Activated effector memory CD4-positive, alpha-beta T cell treated with Interleukin-2 at 50 U/mL for 16 hours (primary cell): ENCODE results near the gene BAIAP2L1.
"Not testable (repeated sequence)": the region's sequence is repeated elsewhere in the genome, so short reads cannot be mapped to it uniquely, and the experiment has no call there.

Source experiments
- DNase-seq: peaks from one replicate; pipeline ENCODE4 v3.0.0-alpha.2; 2020

The BAIAP2L1 gene

DNA sequence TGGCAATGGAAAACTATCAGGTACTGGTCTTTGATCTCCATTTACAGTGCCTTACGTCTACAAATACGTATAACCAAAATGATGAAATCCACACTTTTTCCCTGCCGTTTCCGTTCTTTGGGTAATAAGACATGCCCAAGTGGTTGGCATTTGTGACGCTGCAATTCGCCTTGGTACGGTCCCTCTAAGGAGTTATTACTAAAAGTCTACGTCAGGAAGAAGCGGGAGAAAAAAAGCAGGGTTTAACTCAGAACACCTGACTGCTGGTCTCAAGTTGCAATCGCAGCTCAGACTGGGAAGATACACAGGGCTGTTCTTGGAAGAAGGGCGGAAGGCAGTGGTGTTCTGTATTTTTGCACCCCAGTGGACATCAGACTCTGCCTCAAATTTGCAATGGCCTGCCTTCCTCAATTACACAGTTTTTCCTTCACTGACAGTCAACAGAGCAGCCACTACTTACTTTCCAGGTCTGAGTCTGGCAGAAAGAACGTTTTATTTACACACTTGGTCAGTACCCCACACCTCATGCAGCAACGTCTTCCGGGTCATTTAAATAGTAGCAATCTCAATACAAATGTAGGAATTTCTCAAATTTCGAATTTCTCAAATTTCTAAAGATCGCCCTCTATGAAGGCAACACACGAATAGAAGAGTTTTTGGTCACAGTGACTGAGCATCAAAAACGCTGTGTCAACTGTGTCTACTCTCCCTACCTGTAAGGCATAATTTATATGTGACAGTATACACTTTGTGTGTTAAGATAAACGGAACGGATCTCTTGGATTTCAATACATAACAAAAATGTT is 2.1 kb downstream of the BAIAP2L1 start:
- no peak for DNase-seq

DNA sequence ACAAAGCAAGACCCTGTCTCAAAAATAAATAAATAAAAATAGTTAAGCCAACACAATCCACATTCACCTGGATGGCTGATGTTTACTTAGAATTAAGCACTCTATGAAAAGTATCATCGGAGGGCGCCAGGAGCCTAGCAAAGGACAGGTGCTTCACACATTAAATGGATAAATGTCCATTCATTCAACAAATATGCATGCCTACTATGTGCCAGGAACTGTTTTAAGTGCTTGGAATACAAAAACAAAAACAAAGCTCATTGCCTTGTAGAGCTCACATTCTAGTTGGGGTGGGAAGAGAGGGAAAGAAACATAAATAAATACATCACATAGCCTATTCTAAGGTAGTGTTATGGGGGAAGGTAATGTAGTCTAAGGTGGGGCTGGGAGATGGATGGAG is 4.1 kb downstream of the BAIAP2L1 start:
- no peak for DNase-seq

DNA sequence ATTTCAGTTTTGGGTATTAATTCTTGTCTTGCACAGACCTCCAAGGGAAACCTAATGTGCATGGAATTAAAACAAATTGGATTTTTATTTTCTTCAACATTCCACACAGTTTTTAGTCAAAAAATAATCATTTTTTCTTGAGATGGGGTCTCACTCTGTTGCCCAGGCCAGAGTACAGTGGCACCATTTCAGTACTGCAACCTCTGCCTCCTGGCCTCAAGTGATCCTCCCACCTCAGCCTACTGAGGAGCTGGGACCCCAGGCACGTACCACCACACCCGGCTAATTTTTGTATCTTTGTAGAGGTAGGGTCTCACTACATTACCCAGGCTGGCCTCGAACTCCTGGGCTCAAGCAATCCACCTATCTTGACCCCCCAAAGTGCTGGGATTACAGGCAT is 4.9 kb downstream of the BAIAP2L1 start:
- no peak for DNase-seq

GRCh38 chr7:98395481-98395880 is 5.4 kb downstream of the BAIAP2L1 start:
- no peak for DNase-seq

GRCh38 chr7:98394377-98394836 is 6.5 kb downstream of the BAIAP2L1 start:
- no peak for DNase-seq

DNA sequence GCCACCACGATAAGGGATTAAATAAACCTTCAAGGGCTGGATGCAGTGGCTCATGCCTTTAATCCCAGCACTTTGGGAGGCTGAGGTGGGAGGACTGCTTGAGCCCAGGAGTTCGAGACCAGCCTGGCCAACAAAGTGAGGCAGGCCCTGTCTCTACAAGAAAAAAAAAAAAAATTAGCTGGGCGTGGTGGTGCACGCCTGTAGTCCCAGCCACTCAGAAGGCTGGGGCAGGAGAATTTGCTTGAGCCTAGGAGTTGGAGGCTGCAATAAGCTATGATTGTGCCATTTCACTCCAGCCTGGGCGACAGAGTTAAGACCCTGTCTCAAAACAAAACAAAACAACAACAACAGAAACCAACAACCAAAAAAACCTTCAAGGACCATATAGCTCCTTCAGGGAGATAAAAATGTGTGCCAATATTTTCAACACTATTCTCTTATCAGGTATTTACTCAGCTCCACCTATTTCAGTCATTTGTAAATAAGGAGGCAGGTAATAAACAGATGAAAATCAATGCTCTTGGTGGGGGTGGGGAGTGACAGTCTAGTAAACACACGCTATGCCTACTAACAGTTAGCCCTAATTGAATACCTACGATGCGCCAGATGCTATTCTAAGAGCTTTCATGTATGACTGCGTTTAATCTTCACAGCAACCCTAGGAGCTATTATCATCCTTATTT is 13.2 kb downstream of the BAIAP2L1 start:
- DNase-seq, result no peak

GRCh38 chr7:98387131-98387530 is 13.8 kb downstream of the BAIAP2L1 start:
- DNase-seq, result no peak

- not testable (repeated sequence) for DNase-seq
Measured at GRCh38 chr7:98385532-98385931, 15.4 kb downstream of the BAIAP2L1 start.

- no peak for DNase-seq
Measured at GRCh38 chr7:98378210-98378819, 22.6 kb downstream of the BAIAP2L1 start.

- DNase-seq, result no peak
Measured at GRCh38 chr7:98376711-98377110, 24.2 kb downstream of the BAIAP2L1 start.

- DNase-seq, result no peak
Measured at GRCh38 chr7:98375664-98376063, 25.2 kb downstream of the BAIAP2L1 start.

GRCh38 chr7:98374285-98374680 is 26.6 kb downstream of the BAIAP2L1 start:
- no peak for DNase-seq

DNA sequence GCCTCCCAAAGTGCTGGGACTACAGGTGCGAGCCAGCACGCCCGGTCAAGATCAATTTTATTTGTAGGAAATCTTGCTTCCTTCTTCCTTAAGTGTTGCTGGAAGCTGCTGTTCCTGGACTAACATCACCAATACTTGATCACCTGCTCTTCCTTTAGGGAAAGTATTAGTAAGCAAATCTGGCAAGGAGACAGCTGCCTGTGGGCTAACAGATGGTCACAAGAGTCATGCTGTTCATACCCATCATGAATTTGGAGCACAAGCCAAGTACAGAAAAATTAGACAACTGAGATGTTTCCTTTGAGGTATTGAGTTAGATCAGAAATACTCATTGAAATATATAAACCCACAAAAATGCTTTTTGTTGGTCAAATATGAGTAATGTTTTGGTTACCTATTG is 27.9 kb downstream of the BAIAP2L1 start:
- DNase-seq, result no peak

- no peak for DNase-seq
Measured at GRCh38 chr7:98369726-98370125, 31.2 kb downstream of the BAIAP2L1 start.

DNA sequence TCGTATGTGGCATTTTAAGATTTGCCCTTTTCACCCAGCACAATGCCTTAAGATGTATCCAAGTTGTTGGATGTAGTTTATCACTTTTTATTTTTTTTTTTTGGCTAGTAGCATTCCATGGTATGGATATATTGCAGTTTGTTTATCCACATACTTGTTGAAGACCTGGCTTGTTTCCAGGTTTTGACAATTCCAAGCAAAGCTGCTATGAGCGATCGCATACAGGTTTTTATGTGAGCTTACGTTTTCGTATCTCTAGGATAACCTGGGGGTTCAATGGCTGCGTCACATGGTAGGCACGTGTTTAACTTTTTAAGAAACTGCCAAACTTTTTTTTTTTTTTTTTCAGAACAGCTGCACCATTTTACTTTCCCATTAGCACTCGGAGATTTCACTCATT is 32.2 kb downstream of the BAIAP2L1 start:
- no peak for DNase-seq

DNA sequence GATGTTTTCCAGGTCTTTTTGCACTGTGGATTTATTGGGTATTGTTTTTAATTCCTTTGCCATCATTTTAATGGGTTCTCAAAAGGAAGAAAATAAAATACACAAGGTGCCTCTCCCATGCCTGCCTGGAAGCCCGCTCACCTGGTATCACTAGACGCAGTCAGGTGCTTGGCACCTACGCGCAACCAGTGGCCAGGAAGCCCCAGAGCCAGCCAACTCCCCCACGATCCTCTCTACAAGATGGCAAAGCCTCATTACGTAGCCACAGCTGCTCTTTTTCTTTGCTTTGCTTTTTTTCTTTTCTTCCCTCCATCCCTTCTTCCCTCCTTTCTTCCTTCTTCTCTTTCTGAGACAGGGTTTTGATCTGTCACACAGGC is 34.3 kb downstream of the BAIAP2L1 start:
- DNase-seq, result no peak

DNA sequence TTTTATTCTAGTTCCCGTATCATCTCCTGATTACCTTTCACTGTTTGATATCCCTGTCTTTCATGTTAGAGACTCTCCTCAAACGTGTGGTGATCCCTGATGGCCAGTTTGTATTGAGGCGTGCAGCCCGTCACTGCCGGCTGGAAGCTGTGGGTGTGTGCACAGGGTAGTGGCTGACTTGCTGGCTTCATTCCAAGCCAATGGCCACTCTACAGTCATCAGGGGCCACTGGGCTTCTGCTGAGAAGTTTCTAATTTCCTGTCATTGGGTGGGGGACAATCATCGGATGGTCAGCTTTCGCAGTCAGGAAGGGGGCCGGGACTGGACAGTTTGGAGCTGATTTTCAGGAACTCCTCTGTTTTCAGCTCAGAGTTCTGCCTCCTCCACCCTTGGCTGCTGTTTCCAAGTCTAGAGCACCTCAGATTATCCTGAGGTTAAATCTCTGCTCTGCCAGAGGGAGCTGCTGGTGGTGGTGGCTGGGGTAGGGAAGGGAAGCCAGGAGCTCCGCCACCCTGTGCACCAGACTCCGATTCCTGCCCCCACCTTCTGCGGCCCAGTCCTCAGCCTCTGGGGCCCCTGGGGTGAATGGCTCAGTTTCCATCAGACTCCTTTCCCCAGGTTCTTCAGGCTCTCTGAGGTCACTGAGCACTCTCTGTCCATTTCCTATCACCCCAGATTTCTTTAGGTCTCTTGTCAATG is 34.9 kb downstream of the BAIAP2L1 start:
- no peak for DNase-seq

- DNase-seq, result no peak
Measured at GRCh38 chr7:98364220-98364619, 36.7 kb downstream of the BAIAP2L1 start.

DNA sequence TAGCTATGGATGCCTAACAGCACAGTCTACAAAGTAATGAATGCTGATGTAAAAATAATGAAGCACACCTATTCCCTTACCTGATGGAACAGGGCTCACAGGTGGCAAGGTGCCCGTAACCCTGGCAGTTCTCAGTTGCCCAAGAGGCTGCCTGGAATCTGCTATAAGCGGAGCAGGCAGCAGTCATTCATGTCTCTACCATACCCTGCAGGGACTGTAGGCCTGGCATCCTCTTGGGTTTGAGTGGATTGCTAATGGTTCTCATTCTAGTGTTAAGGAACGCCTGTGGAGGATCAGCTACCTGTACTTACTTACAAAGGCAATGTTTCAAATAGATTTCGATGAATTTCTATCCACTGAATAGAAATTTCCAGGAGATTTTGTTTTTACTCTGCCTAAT is 38.4 kb downstream of the BAIAP2L1 start:
- DNase-seq, result no peak

DNA sequence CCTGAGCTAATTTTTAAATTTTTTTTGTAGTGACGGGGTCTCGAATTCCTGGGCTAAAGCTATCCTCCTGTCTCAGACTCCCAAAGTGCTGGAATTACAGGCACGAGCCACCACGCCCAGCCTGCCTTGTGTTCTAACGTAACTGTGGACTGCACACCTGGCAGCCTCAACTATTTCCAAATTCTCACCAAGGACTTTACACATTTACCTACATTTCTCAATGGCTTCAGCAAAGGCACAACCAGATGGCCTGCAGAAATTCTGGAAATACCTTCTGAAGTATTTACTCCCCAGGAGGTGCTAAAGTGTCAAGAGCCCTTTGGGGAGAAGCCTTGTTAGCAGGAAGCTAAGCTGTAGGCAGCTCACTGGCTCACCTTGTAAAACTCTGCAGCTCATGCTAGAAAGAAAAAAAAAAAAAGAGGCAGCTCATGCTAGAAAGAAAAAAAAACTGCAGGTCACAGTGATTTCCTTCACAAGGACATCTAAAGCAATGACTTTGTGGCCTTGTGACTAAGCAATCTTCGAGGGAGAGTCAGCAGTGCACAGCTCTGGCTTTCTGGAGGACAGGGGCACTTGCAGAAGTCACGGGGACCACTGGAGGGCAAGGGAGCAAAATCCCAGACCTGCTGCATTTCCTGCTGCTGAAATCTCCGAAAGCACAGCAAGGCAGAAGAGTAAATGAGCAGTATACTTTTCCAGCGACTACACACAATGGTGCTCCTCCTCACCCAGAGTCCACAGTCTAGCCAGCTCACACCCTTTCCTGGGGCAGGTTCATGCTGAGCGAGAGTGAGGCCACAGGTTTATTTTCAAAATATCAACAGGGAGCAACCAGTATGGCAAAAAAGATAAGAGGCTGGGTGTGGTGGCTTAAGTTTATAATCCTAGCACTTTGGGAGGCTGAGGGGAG is 40.4 kb downstream of the BAIAP2L1 start:
- no peak for DNase-seq

GRCh38 chr7:98359395-98359794 is 41.5 kb downstream of the BAIAP2L1 start:
- DNase-seq, result no peak

DNA sequence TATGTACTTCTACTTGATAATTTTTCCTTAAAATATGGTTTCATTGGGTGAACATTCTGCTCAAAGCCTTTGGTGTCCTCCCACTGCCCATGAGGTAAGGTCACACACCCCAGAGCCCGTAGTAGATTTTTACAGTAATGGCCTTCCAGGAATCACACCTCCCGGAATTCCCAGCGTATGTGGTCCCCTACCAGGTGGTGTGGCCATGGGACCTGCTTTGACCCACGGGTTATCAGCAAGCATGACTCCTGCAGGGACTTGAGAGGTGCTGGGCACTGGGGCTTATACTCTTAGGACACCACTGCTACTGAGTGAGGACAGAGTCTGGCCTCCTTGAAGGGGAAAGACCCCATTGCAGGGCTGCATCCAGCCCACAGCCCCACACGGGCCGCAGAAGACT is 42.2 kb downstream of the BAIAP2L1 start:
- no peak for DNase-seq
